MCF 10A (cell line): ENCODE measurements around the gene KCTD19. TPM values are rescaled to one million over a fixed set of nuclear protein-coding genes. Genes with fewer than 3 reads are reported as not detected.
A peak's percentile ranks its signal among the peaks of the same experiment; 100 is the strongest.
"Not testable (repeated sequence)": the region's sequence is repeated elsewhere in the genome, so short reads cannot be mapped to it uniquely, and the experiment has no call there.

Experiments used
- BruUV-seq: library from RNA; stranded (reverse); fragments of 400-500 nt; replicated peaks from 2 replicates; lab custom pipeline; 2021; lab: Mats Ljungman, UMichigan
- CTCF ChIA-PET: fragments of 300-600 bp; sonication (Branson Sonifier 250); formaldehyde crosslinking; extraction: SDS; loops from one replicate; lab custom pipeline; 2021; ENCODE audit warnings: antibody characterized with exemption, inconsistent platforms; lab: Yijun Ruan, JAX
- POLR2A ChIA-PET: fragments of 300-600, 350-650 bp; sonication (Branson Sonifier 250); formaldehyde crosslinking; extraction: SDS; loops from one replicate; lab custom pipeline; 2020; ENCODE audit warnings: antibody characterized with exemption, inconsistent platforms; lab: Yijun Ruan, JAX
- DNase-seq: peaks from one replicate; pipeline ENCODE4 v3.0.0-alpha.2; 2018; ENCODE audit not compliant: unreplicated experiment
- H3K27ac Mint-ChIP-seq: one replicate; pipeline ENCODE4 v1.8.0; 2022; ENCODE audit warnings: mild to moderate bottlenecking, low read depth, mixed read lengths; ENCODE audit not compliant: unreplicated experiment
- H3K27me3 Mint-ChIP-seq: one replicate; pipeline ENCODE4 v1.8.0; 2022; ENCODE audit warnings: mixed read lengths; ENCODE audit not compliant: insufficient read depth, unreplicated experiment
- H3K36me3 Mint-ChIP-seq: one replicate; pipeline ENCODE4 v1.8.0; 2022; ENCODE audit warnings: mild to moderate bottlenecking, moderate library complexity, mixed read lengths; ENCODE audit not compliant: insufficient read depth, unreplicated experiment
- H3K4me1 Mint-ChIP-seq: one replicate; pipeline ENCODE4 v1.8.0; 2022; ENCODE audit warnings: mixed read lengths; ENCODE audit not compliant: insufficient read depth, unreplicated experiment
- H3K4me3 Mint-ChIP-seq: one replicate; pipeline ENCODE4 v1.8.0; 2022; ENCODE audit warnings: mild to moderate bottlenecking, moderate library complexity, mixed read lengths; ENCODE audit not compliant: unreplicated experiment
- H3K9me3 Mint-ChIP-seq: one replicate; pipeline ENCODE4 v1.8.0; 2022; ENCODE audit warnings: mixed read lengths; ENCODE audit not compliant: unreplicated experiment
- CTCF ChIP-seq: fragments of 200-600 bp; IDR thresholded peaks from one replicate; pipeline ENCODE4 v1.8.0; 2022; ENCODE audit warnings: antibody characterized with exemption, mild to moderate bottlenecking; ENCODE audit not compliant: unreplicated experiment
- intact Hi-C: fragments of 100-400 bp; cut with micrococcal nuclease; formaldehyde crosslinking; loops from 2 replicates; pipeline ENCODE4 v1.14.1; 2022
- total RNA-seq: library from RNA; stranded (reverse); gene quantifications from 2 replicates; pipeline ENCODE4 v1.2.3, GENCODE V29; 2022

The KCTD19 gene
- total RNA-seq, 1 experiment from 2014 or later: not detected

GRCh38 chr16:67356396-67356795, 29.9 kb upstream of the KCTD19 start:
- no peak for DNase-seq
- TF ChIP-seq CTCF: no peak
- intact Hi-C loops: no loop called here
- ChIA-PET CTCF (no interaction called here), POLR2A (no interaction called here)
- H3K27me3 Mint-ChIP-seq: peaks cover 36% of the 10 kb centered on the region
- no TSS peak for BruUV-seq
- no peak overlapping the region for H3K4me3 Mint-ChIP-seq
- no peaks in the 10 kb centered on the region for H3K36me3 Mint-ChIP-seq
- H3K9me3 Mint-ChIP-seq: no peaks in the 10 kb centered on the region
- H3K4me1 Mint-ChIP-seq: no peaks in the 10 kb centered on the region
- H3K27ac Mint-ChIP-seq: no peak overlapping the region

- CTCF ChIA-PET: interaction anchor here (0.6 to 1.0 kb wide), 4 partner anchors 10 to 399 kb away, joined by 3 to 4 read pairs (median 3); no protein-coding TSS in a partner anchor
Measured at GRCh38 chr16:67352463-67352862, 25.9 kb upstream of the KCTD19 start.

GRCh38 chr16:67350324-67350723, 23.8 kb upstream of the KCTD19 start:
- POLR2A ChIA-PET: interaction anchor here (0.6 kb wide), 2 partner anchors 21 to 276 kb away, joined by 4 read pairs; no protein-coding TSS in a partner anchor
- Mint-ChIP-seq H3K27me3 (peaks cover 14% of the 10 kb centered on the region), H3K9me3 (no peaks in the 10 kb centered on the region), H3K4me3 (no peak overlapping the region), H3K36me3 (no peaks in the 10 kb centered on the region), H3K27ac (no peak overlapping the region), H3K4me1 (no peaks in the 10 kb centered on the region)
- DNase-seq: no peak
- intact Hi-C loops: no loop called here
- BruUV-seq: no TSS peak
- no peak for TF ChIP-seq CTCF
- CTCF ChIA-PET: interaction anchor here (1.1 to 1.2 kb wide), 3 partner anchors 35 to 221 kb away, joined by 3 to 4 read pairs (median 4); no protein-coding TSS in a partner anchor

More at GRCh38 chr16:67352463-67352862, 25.9 kb upstream of the KCTD19 start:
- DNase-seq, H3K36me3 Mint-ChIP-seq, BruUV-seq, H3K4me3 Mint-ChIP-seq, H3K27ac Mint-ChIP-seq, intact Hi-C loops, H3K9me3 Mint-ChIP-seq, H3K4me1 Mint-ChIP-seq: not testable (repeated sequence)
- H3K27me3 Mint-ChIP-seq: peaks cover 35% of the 10 kb centered on the region
- POLR2A ChIA-PET: interaction anchor here (0.6 kb wide), 1 partner anchor 76 kb away, joined by 3 read pairs; no protein-coding TSS in a partner anchor

GRCh38 chr16:67349172-67349571, 22.6 kb upstream of the KCTD19 start:
- Mint-ChIP-seq H3K27ac (no peak overlapping the region), H3K9me3 (no peaks in the 10 kb centered on the region), H3K27me3 (peaks cover 8% of the 10 kb centered on the region), H3K4me1 (no peaks in the 10 kb centered on the region), H3K36me3 (no peaks in the 10 kb centered on the region), H3K4me3 (no peak overlapping the region)
- POLR2A ChIA-PET: no interaction called here
- intact Hi-C loops: no loop called here
- BruUV-seq: no TSS peak
- DNase-seq: peak; percentile 39
- TF ChIP-seq CTCF: peak; percentile 32
- CTCF ChIA-PET: interaction anchor here (0.6 to 1.3 kb wide), 5 partner anchors 32 to 306 kb away, joined by 3 read pairs; no protein-coding TSS in a partner anchor
